ENCODE results near the gene SCD5.

GRCh38 chr4:82798168-82799005 lies at the start of gene SCD5:
- TF ChIP-seq, protein P1, sequence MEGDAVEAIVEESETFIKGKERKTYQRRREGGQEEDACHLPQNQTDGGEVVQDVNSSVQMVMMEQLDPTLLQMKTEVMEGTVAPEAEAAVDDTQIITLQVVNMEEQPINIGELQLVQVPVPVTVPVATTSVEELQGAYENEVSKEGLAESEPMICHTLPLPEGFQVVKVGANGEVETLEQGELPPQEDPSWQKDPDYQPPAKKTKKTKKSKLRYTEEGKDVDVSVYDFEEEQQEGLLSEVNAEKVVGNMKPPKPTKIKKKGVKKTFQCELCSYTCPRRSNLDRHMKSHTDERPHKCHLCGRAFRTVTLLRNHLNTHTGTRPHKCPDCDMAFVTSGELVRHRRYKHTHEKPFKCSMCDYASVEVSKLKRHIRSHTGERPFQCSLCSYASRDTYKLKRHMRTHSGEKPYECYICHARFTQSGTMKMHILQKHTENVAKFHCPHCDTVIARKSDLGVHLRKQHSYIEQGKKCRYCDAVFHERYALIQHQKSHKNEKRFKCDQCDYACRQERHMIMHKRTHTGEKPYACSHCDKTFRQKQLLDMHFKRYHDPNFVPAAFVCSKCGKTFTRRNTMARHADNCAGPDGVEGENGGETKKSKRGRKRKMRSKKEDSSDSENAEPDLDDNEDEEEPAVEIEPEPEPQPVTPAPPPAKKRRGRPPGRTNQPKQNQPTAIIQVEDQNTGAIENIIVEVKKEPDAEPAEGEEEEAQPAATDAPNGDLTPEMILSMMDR (IDR thresholded peaks at IDR 0.05) = no peak
- TF ChIP-seq MAZ (IDR thresholded peaks at IDR 0.05; ENCODE audit: borderline replicate concordance, low read depth, low read length) (no peak), HMGXB4 (CRISPR knock-in tag; IDR thresholded peaks at IDR 0.05; ENCODE audit: borderline replicate concordance) (no peak), EP300 (IDR thresholded peaks at IDR 0.05) (no peak)
- TF ChIP-seq, protein P2, sequence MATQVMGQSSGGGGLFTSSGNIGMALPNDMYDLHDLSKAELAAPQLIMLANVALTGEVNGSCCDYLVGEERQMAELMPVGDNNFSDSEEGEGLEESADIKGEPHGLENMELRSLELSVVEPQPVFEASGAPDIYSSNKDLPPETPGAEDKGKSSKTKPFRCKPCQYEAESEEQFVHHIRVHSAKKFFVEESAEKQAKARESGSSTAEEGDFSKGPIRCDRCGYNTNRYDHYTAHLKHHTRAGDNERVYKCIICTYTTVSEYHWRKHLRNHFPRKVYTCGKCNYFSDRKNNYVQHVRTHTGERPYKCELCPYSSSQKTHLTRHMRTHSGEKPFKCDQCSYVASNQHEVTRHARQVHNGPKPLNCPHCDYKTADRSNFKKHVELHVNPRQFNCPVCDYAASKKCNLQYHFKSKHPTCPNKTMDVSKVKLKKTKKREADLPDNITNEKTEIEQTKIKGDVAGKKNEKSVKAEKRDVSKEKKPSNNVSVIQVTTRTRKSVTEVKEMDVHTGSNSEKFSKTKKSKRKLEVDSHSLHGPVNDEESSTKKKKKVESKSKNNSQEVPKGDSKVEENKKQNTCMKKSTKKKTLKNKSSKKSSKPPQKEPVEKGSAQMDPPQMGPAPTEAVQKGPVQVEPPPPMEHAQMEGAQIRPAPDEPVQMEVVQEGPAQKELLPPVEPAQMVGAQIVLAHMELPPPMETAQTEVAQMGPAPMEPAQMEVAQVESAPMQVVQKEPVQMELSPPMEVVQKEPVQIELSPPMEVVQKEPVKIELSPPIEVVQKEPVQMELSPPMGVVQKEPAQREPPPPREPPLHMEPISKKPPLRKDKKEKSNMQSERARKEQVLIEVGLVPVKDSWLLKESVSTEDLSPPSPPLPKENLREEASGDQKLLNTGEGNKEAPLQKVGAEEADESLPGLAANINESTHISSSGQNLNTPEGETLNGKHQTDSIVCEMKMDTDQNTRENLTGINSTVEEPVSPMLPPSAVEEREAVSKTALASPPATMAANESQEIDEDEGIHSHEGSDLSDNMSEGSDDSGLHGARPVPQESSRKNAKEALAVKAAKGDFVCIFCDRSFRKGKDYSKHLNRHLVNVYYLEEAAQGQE (IDR thresholded peaks at IDR 0.05) = no peak

Measured in A549 (cell line).